IMR-90 (cell line): Measurements from ENCODE around the gene ALDH1L2.

ENCODE experiments used
- BHLHE40 ChIP-seq: fragments of 150-350 bp; IDR thresholded peaks from 2 replicates; pipeline ENCODE4 v1.6.1; 2016; ENCODE audit warnings: mild to moderate bottlenecking, low read depth, low read length
- CEBPB ChIP-seq: IDR thresholded peaks from 2 replicates; pipeline ENCODE4 v1.6.1; 2012; ENCODE audit warnings: low read depth, low read length, improper control_type of control experiment
- CTCF ChIP-seq: conservative IDR thresholded peaks from 2 replicates; pipeline ENCODE4 v1.5.1; 2012; ENCODE audit warnings: mild to moderate bottlenecking, low read depth, low read length, improper control_type of control experiment
- FOS ChIP-seq: fragments of 150-350 bp; IDR thresholded peaks from 2 replicates; pipeline ENCODE4 v1.6.1; 2016; ENCODE audit warnings: low read depth, low read length
- MAZ ChIP-seq: IDR thresholded peaks from 2 replicates; pipeline ENCODE4 v1.6.1; 2012; ENCODE audit warnings: low read depth, mild to moderate bottlenecking, low read length, improper control_type of control experiment, moderate library complexity, borderline replicate concordance
- MXI1 ChIP-seq: IDR thresholded peaks from 2 replicates; pipeline ENCODE4 v1.6.1; 2012; ENCODE audit warnings: low read depth, mild to moderate bottlenecking, low read length, moderate library complexity, borderline replicate concordance
- NFE2L2 ChIP-seq: fragments of 150-350 bp; IDR thresholded peaks from 2 replicates; pipeline ENCODE4 v1.6.1; 2016; ENCODE audit warnings: low read depth, mild to moderate bottlenecking, low read length
- POLR2A ChIP-seq: IDR thresholded peaks from 2 replicates; pipeline ENCODE4 v1.6.1; 2012; ENCODE audit warnings: mild to moderate bottlenecking, low read depth, low read length
- RAD21 ChIP-seq: IDR thresholded peaks from 2 replicates; pipeline ENCODE4 v1.6.1; 2012; ENCODE audit warnings: low read length, improper control_type of control experiment
- RCOR1 ChIP-seq: IDR thresholded peaks from 2 replicates; pipeline ENCODE4 v1.6.1; 2012; ENCODE audit warnings: mild to moderate bottlenecking, low read length, improper control_type of control experiment; ENCODE audit not compliant: insufficient replicate concordance
- SMC3 ChIP-seq: fragments of 150-350 bp; IDR thresholded peaks from 2 replicates; pipeline ENCODE4 v1.6.1; 2016; ENCODE audit warnings: low read depth, mild to moderate bottlenecking, antibody characterized with exemption, low read length, moderate library complexity
- USF2 ChIP-seq: fragments of 150-350 bp; IDR thresholded peaks from 2 replicates; pipeline ENCODE4 v1.6.1; 2017; ENCODE audit warnings: mild to moderate bottlenecking, antibody characterized with exemption, low read length, low read depth
- TF ChIP-seq, protein P1 (sequence below): fragments of 150-350 bp; IDR thresholded peaks from 2 replicates; pipeline ENCODE4 v1.6.1; 2016; ENCODE audit warnings: low read depth, mild to moderate bottlenecking, low read length, moderate library complexity, borderline replicate concordance

DNA sequence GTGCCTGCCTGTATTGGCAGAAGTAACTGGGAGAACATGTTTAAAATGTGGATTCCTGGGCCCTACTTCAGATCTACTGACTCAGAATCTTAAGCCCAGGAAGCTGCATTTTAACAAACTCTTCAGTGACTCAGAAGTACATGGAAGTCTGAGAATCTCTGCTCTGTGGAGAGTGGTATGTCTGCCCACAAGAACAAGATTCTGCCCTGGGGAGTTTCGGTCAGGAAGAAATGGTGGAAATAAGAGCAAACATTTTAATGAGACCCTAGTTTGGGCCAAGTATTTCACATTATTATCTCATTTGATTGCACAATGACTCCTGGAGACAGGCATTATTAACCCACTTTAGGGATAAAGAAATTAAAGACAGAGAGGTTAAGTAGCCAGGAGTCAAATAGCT lies 8.2 kb downstream of the ALDH1L2 start:
- TF ChIP-seq CTCF (no peak), POLR2A (no peak), MXI1 (no peak), BHLHE40 (no peak), RAD21 (no peak), CEBPB (peak; percentile 85), USF2 (no peak), MAZ (no peak), RCOR1 (no peak), NFE2L2 (no peak), SMC3 (no peak), FOS (no peak)
- TF ChIP-seq, protein P1, sequence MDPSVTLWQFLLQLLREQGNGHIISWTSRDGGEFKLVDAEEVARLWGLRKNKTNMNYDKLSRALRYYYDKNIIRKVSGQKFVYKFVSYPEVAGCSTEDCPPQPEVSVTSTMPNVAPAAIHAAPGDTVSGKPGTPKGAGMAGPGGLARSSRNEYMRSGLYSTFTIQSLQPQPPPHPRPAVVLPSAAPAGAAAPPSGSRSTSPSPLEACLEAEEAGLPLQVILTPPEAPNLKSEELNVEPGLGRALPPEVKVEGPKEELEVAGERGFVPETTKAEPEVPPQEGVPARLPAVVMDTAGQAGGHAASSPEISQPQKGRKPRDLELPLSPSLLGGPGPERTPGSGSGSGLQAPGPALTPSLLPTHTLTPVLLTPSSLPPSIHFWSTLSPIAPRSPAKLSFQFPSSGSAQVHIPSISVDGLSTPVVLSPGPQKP, result no peak
